Measurements from ENCODE around the gene CRHR2.

GRCh38 chr7:30664184-30664885 lies 17.9 kb downstream of the CRHR2 start:
- TF ChIP-seq CTCF (conservative IDR thresholded peaks at IDR 0.05), result no peak
- TF ChIP-seq ZFX (IDR thresholded peaks at IDR 0.05), result no peak

All from C4-2B (cell line).